ENCODE measurements around the gene ORAI3. TPM values are rescaled to one million over a fixed set of nuclear protein-coding genes. Genes with fewer than 3 reads are reported as not detected.

ORAI3 gene
- total and polyA plus RNA-seq, 2 of the 13 experiments (the other 11 are each of a cell fraction or from before 2014, with no cell fraction given): 11.4 to 32.0 TPM

- no peak for TF ChIP-seq ZNF740 (CRISPR knock-in tag; IDR thresholded peaks at IDR 0.05)
- TF ChIP-seq FOXM1 (CRISPR knock-in tag; IDR thresholded peaks at IDR 0.05): no peak
- no peak for TF ChIP-seq CCDC6 (CRISPR knock-in tag; IDR thresholded peaks at IDR 0.05)
- TF ChIP-seq SAP130 (CRISPR knock-in tag; IDR thresholded peaks at IDR 0.05; ENCODE audit: low read depth): peak; percentile 54; the same call in 1 of the 2 replicates
- no peak for TF ChIP-seq ZNF792 (CRISPR knock-in tag; IDR thresholded peaks at IDR 0.05)
- peak; percentile 93 for TF ChIP-seq PAXIP1 (CRISPR knock-in tag; conservative IDR thresholded peaks at IDR 0.05)
- TF ChIP-seq DPF2 (CRISPR knock-in tag; IDR thresholded peaks at IDR 0.05; ENCODE audit: borderline replicate concordance, low read depth): 0 out of 2 replicates have a peak, but pooled peaks have one; percentile 30
- no peak for TF ChIP-seq ZBTB46 (CRISPR knock-in tag; IDR thresholded peaks at IDR 0.05; ENCODE audit: borderline replicate concordance)
- TF ChIP-seq RARA (CRISPR knock-in tag; IDR thresholded peaks at IDR 0.05): peak; percentile 68; the same call in 1 of the 2 replicates
- TF ChIP-seq STAT6 (CRISPR knock-in tag; IDR thresholded peaks at IDR 0.05; ENCODE audit: borderline replicate concordance): 0 out of 2 replicates have a peak, but pooled peaks have one; percentile 27
- 0 out of 2 replicates have a peak, but pooled peaks have one; percentile 1 for TF ChIP-seq IRF9 (CRISPR knock-in tag; IDR thresholded peaks at IDR 0.05; ENCODE audit: borderline replicate concordance)
- TF ChIP-seq FOXA1 (IDR thresholded peaks at IDR 0.05): no peak
- TF ChIP-seq FOXA1 (CRISPR knock-in tag; IDR thresholded peaks at IDR 0.05): 0 out of 2 replicates have a peak, but pooled peaks have one; percentile 16
- no peak for TF ChIP-seq ZNF362 (CRISPR knock-in tag; IDR thresholded peaks at IDR 0.05; ENCODE audit: borderline replicate concordance)
- TF ChIP-seq IRF1 (CRISPR knock-in tag; IDR thresholded peaks at IDR 0.05; ENCODE audit: low read depth): no peak
- TF ChIP-seq HMG20A (CRISPR knock-in tag; IDR thresholded peaks at IDR 0.05; ENCODE audit: borderline replicate concordance): peak; percentile 27; the same call in 1 of the 2 replicates
- no peak for TF ChIP-seq ZNF296 (CRISPR knock-in tag; conservative IDR thresholded peaks at IDR 0.05)
Observed at GRCh38 chr16:30954993-30955392, 6.1 kb downstream of the ORAI3 start (continued).
